HepG2 (cell line): ENCODE results near the gene TLE2. TPM values are rescaled to one million over a fixed set of nuclear protein-coding genes. Genes with fewer than 3 reads are reported as not detected.

ENCODE experiments used
- CTCF ChIP-seq: sonication (generic); formaldehyde crosslinking; IDR thresholded peaks from 2 replicates; pipeline ENCODE4 v1.5.0; 2020; ENCODE audit warnings: mild to moderate bottlenecking, missing genetic modification reagents, moderate library complexity
- KDM2A ChIP-seq: sonication (generic); formaldehyde crosslinking; IDR thresholded peaks from 2 replicates; pipeline ENCODE4 v1.4.0; 2020; ENCODE audit warnings: low read depth, missing genetic modification reagents, borderline replicate concordance
- KDM3A ChIP-seq: IDR thresholded peaks from 2 replicates; pipeline ENCODE4 v1.6.1; 2018; ENCODE audit warnings: low read depth, missing compliant biosample characterization
- MAX ChIP-seq: IDR thresholded peaks from 2 replicates; pipeline ENCODE4 v1.6.1; 2012; ENCODE audit warnings: inconsistent platforms
- NR2F6 ChIP-seq, 2 experiments: IDR thresholded peaks; 2 replicates each; pipeline ENCODE4 v1.6.1; 2016; ENCODE audit warnings: antibody characterized with exemption in 1 of 2, mild to moderate bottlenecking in 1 of 2
- SNAPC4 ChIP-seq: sonication (generic); formaldehyde crosslinking; IDR thresholded peaks from 2 replicates; pipeline ENCODE4 v1.4.0; 2020; ENCODE audit warnings: mild to moderate bottlenecking, missing genetic modification reagents
- SOX6 ChIP-seq, 2 experiments: fragments of 450-650 bp in 1 of 2; sonication (generic) in 1 of 2; formaldehyde crosslinking in 1 of 2; IDR thresholded peaks; 2 replicates each; pipeline versions ENCODE4 v1.4.0 to v1.6.1; 2017 to 2020; ENCODE audit warnings: antibody characterized with exemption in 1 of 2, mild to moderate bottlenecking in 1 of 2, missing genetic modification reagents in 1 of 2
- SP5 ChIP-seq: IDR thresholded peaks from 2 replicates; pipeline ENCODE4 v1.6.1; 2016; ENCODE audit warnings: low read depth, borderline replicate concordance
- ZNF619 ChIP-seq: sonication (generic); formaldehyde crosslinking; IDR thresholded peaks from 2 replicates; pipeline ENCODE4 v1.4.0; 2020; ENCODE audit warnings: mild to moderate bottlenecking, missing genetic modification reagents
- ZNF704 ChIP-seq: sonication (generic); formaldehyde crosslinking; IDR thresholded peaks from 2 replicates; pipeline ENCODE4 v1.8.1; 2023; ENCODE audit warnings: mild to moderate bottlenecking, inconsistent platforms, moderate library complexity, missing genetic modification reagents, borderline replicate concordance
- polyA plus RNA-seq, 8 experiments: library from polyadenylated mRNA; depleted of rRNA in 3 of 8; stranded (reverse) in 7 of 8; unstranded in 1 of 8; fragments of >200 nt; fragmentation: Illumina TruSeq in 4 of 8; extraction: Trizol in 4 of 8; gene quantifications; 2 replicates each; pipeline versions ENCODE4 v1.2.1 to v1.2.3, GENCODE V29; 2011 to 2016; ENCODE audit warnings: low read depth in 4 of 8, missing spikeins in 1 of 8, mixed read lengths in 1 of 8; ENCODE audit not compliant: insufficient read depth in 1 of 8
- total RNA-seq, 5 experiments: library from RNA; depleted of rRNA; stranded (reverse); fragments of >200 nt; fragmentation: Illumina TruSeq; extraction: Trizol; gene quantifications; 2 replicates each; pipeline ENCODE4 v1.2.3, GENCODE V29; 2016; ENCODE audit warnings: low read depth in 1 of 5

Gene TLE2
- total and polyA plus RNA-seq, 2 of the 13 experiments (the other 11 are each of a cell fraction or from before 2014, with no cell fraction given), result 0.07 to 0.81 TPM

GRCh38 chr19:3047496-3048189, 18.6 kb upstream of the TLE2 start (continued):
- TF ChIP-seq CTCF (CRISPR knock-in tag) (peak; percentile 7; the same call in 1 of the 2 replicates), SOX6 (IDR thresholded peaks at IDR 0.05) (no peak), SOX6 (CRISPR knock-in tag; IDR thresholded peaks at IDR 0.05) (0 out of 2 replicates have a peak, but pooled peaks have one; percentile 20), SP5 (CRISPR knock-in tag) (peak; percentile 58; the same call in 1 of the 2 replicates), SNAPC4 (CRISPR knock-in tag) (no peak), ZNF619 (CRISPR knock-in tag) (no peak), NR2F6 (IDR thresholded peaks at IDR 0.05) (no peak), NR2F6 (CRISPR knock-in tag; IDR thresholded peaks at IDR 0.05) (0 out of 2 replicates have a peak, but pooled peaks have one; percentile 5), ZNF704 (CRISPR knock-in tag) (no peak), KDM2A (CRISPR knock-in tag) (peak; percentile 23; the same call in 1 of the 2 replicates), KDM3A (CRISPR knock-in tag) (no peak), MAX (no peak)
